CD4-positive, alpha-beta memory T cell (primary cell): ENCODE measurements around the gene FBN2. TPM values are rescaled to one million over a fixed set of nuclear protein-coding genes. Genes with fewer than 3 reads are reported as not detected.

Experiments used
- CTCF ChIA-PET: fragments of 350-600 bp; sonication (Branson Sonifier 250); formaldehyde crosslinking; loops from one replicate; lab custom pipeline; 2021; ENCODE audit warnings: inconsistent platforms; ENCODE audit not compliant: partially characterized antibody; lab: Charles Lee
- POLR2A ChIA-PET: fragments of 350-600 bp; sonication (Branson Sonifier 250); formaldehyde crosslinking; loops from one replicate; lab custom pipeline; 2021; ENCODE audit not compliant: partially characterized antibody; lab: Charles Lee
- DNase-seq, 5 donors: peaks; one replicate each; pipeline versions ENCODE4 v3.0.0 to v3.0.0-alpha.2; 2020 to 2022; ENCODE audit warnings: mixed read lengths in 1 of 5
- H3K27ac ChIP-seq: one replicate; pipeline ENCODE4 v1.7.0; 2013; ENCODE audit warnings: low read depth, low read length
- H3K27me3 ChIP-seq: 2 replicates; pipeline ENCODE4 v1.7.0; 2013; ENCODE audit warnings: mild to moderate bottlenecking, low read length, moderate library complexity; ENCODE audit not compliant: insufficient read depth
- H3K36me3 ChIP-seq: 2 replicates; pipeline ENCODE4 v1.7.0; 2013; ENCODE audit warnings: mild to moderate bottlenecking, low read length, moderate library complexity; ENCODE audit not compliant: insufficient read depth
- H3K4me1 ChIP-seq: 2 replicates; pipeline ENCODE4 v1.7.0; 2013; ENCODE audit warnings: mild to moderate bottlenecking, low read length, moderate library complexity; ENCODE audit not compliant: insufficient read depth
- H3K4me3 ChIP-seq, 2 donors: one replicate each; pipeline ENCODE4 v1.7.0; 2013; ENCODE audit warnings: low read length in 2 of 2, mild to moderate bottlenecking in 1 of 2
- H3K9me3 ChIP-seq, 2 donors: one replicate each; pipeline ENCODE4 v1.7.0; 2013; ENCODE audit warnings: low read length in 2 of 2, control low read depth in 1 of 2; ENCODE audit not compliant: control insufficient read depth in 1 of 2
- H3K27ac Mint-ChIP-seq, 7 donors: one replicate each; pipeline ENCODE4 v1.8.0; 2020 to 2021; ENCODE audit warnings: mixed read lengths in 7 of 7, mild to moderate bottlenecking in 6 of 7, inconsistent platforms in 3 of 7, moderate library complexity in 3 of 7
- H3K27me3 Mint-ChIP-seq, 2 donors: one replicate each; pipeline ENCODE4 v1.8.0; 2020 to 2021; ENCODE audit warnings: mixed read lengths in 2 of 2
- H3K36me3 Mint-ChIP-seq, 2 donors: one replicate each; pipeline ENCODE4 v1.8.0; 2020 to 2021; ENCODE audit warnings: mixed read lengths in 2 of 2, inconsistent platforms in 1 of 2, mild to moderate bottlenecking in 1 of 2
- H3K4me1 Mint-ChIP-seq, 4 donors: one replicate each; pipeline ENCODE4 v1.8.0; 2020 to 2021; ENCODE audit warnings: mixed read lengths in 4 of 4, mild to moderate bottlenecking in 1 of 4
- H3K4me3 Mint-ChIP-seq, 8 donors: one replicate each; pipeline ENCODE4 v1.8.0; 2020 to 2021; ENCODE audit warnings: mixed read lengths in 8 of 8, mild to moderate bottlenecking in 7 of 8, moderate library complexity in 6 of 8, inconsistent platforms in 3 of 8
- H3K9me3 Mint-ChIP-seq, 8 donors: one replicate each; pipeline ENCODE4 v1.8.0; 2020 to 2021; ENCODE audit warnings: mixed read lengths in 8 of 8, mild to moderate bottlenecking in 5 of 8, inconsistent platforms in 3 of 8, moderate library complexity in 1 of 8
- intact Hi-C: fragments of 100-400 bp; cut with micrococcal nuclease; formaldehyde crosslinking; loops from one replicate; pipeline ENCODE4 v1.15.1; 2023
- polyA plus RNA-seq, 2 donors: library from polyadenylated mRNA; unstranded; fragments of 300-500 nt; fragmentation: Illumina TruSeq; gene quantifications; one replicate each; pipeline ENCODE4 v1.2.3, GENCODE V29; 2021
- total RNA-seq, 2 experiments: library from RNA; stranded (reverse); gene quantifications; one replicate each; pipeline ENCODE4 v1.2.3, GENCODE V29; 2021

The FBN2 gene
- total and polyA plus RNA-seq, 4 experiments from 2014 or later: 0.15 to 0.30 TPM; not detected in 2

GRCh38 chr5:128572051-128572929, 34.2 kb upstream of the FBN2 start:
- Mint-ChIP-seq H3K4me1 (no peaks in the 10 kb centered on the region), H3K27me3 (no peaks in the 10 kb centered on the region), H3K9me3 (peaks cover 0 to 7% (median under 1%) of the 10 kb centered on the region in 8 donors), H3K27ac (no peak overlapping the region), H3K36me3 (no peaks in the 10 kb centered on the region), H3K4me3 (no peak overlapping the region)
- DNase-seq: no peak
- ChIA-PET CTCF (no interaction called here), POLR2A (no interaction called here)
- H3K36me3 ChIP-seq: no peaks in the 10 kb centered on the region
- H3K4me3 ChIP-seq: no peak overlapping the region
- H3K27ac ChIP-seq: no peak overlapping the region
- H3K4me1 ChIP-seq: no peaks in the 10 kb centered on the region
- no peaks in the 10 kb centered on the region for H3K9me3 ChIP-seq
- no peaks in the 10 kb centered on the region for H3K27me3 ChIP-seq
- intact Hi-C loops: no loop called here

- Mint-ChIP-seq H3K27ac (no peak overlapping the region), H3K36me3 (no peaks in the 10 kb centered on the region), H3K4me3 (no peak overlapping the region), H3K9me3 (peaks cover 0 to 5% (median 0%) of the 10 kb centered on the region in 8 donors), H3K4me1 (no peaks in the 10 kb centered on the region), H3K27me3 (no peaks in the 10 kb centered on the region)
- no peaks in the 10 kb centered on the region for H3K36me3 ChIP-seq
- POLR2A ChIA-PET: no interaction called here
- H3K27ac ChIP-seq: no peak overlapping the region
- no peaks in the 10 kb centered on the region for H3K27me3 ChIP-seq
- no peak for DNase-seq
- CTCF ChIA-PET: no interaction called here
- intact Hi-C loops: no loop called here
- H3K4me3 ChIP-seq: no peak overlapping the region
- no peaks in the 10 kb centered on the region for H3K4me1 ChIP-seq
- H3K9me3 ChIP-seq: peaks cover 0 to 4% of the 10 kb centered on the region in 2 donors
Measured at GRCh38 chr5:128566178-128566577, 28.1 kb upstream of the FBN2 start.

- Histone ChIP-seq H3K9me3 (no peaks in the 10 kb centered on the region), H3K36me3 (no peaks in the 10 kb centered on the region), H3K27me3 (no peaks in the 10 kb centered on the region), H3K4me3 (no peak overlapping the region), H3K27ac (no peak overlapping the region), H3K4me1 (no peaks in the 10 kb centered on the region)
- DNase-seq: no peak
- CTCF ChIA-PET: no interaction called here
- H3K27me3 Mint-ChIP-seq: no peaks in the 10 kb centered on the region
- H3K4me3 Mint-ChIP-seq: no peak overlapping the region
- no peak overlapping the region for H3K27ac Mint-ChIP-seq
- POLR2A ChIA-PET: no interaction called here
- intact Hi-C loops: no loop called here
- H3K9me3 Mint-ChIP-seq: peaks cover 0 to 7% (median under 1%) of the 10 kb centered on the region in 8 donors
- no peaks in the 10 kb centered on the region for H3K36me3 Mint-ChIP-seq
- no peaks in the 10 kb centered on the region for H3K4me1 Mint-ChIP-seq
Measured at GRCh38 chr5:128559300-128560297, 21.6 kb upstream of the FBN2 start.

DNA sequence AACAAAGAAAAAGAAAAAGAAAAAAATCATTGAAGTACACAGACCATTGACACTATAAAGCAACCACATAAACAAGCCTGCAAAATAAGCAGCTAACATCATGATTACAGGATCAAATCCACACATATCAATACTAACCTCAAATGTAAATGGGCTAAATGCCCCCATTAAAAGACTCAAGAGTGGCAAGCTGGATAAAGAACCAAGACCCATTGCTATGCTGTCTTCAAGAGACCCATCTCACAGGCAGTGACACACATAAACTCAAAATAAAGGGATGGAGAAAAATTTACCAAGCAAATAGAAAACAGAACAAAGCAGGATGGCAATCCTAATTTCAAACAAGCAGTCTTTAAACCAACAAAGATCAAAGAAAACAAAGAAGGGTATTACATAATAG, 15.7 kb upstream of the FBN2 start:
- peaks cover 0 to 5% of the 10 kb centered on the region in 2 donors for H3K9me3 ChIP-seq
- intact Hi-C loops: no loop called here

GRCh38 chr5:128551476-128551875, 13.4 kb upstream of the FBN2 start:
- CTCF ChIA-PET: no interaction called here
- Histone ChIP-seq H3K27ac (no peak overlapping the region), H3K36me3 (no peaks in the 10 kb centered on the region), H3K4me3 (no peak overlapping the region), H3K27me3 (no peaks in the 10 kb centered on the region), H3K4me1 (no peaks in the 10 kb centered on the region), H3K9me3 (peaks cover 0 to 5% of the 10 kb centered on the region in 2 donors)
- peaks cover 0 to 28% (median 19%) of the 10 kb centered on the region in 8 donors for H3K9me3 Mint-ChIP-seq
- no peak for DNase-seq
- H3K27me3 Mint-ChIP-seq: no peaks in the 10 kb centered on the region
- POLR2A ChIA-PET: no interaction called here
- H3K4me1 Mint-ChIP-seq: no peaks in the 10 kb centered on the region
- H3K27ac Mint-ChIP-seq: no peak overlapping the region
- peaks cover 0 to 1% of the 10 kb centered on the region in 2 donors for H3K36me3 Mint-ChIP-seq
- H3K4me3 Mint-ChIP-seq: no peak overlapping the region
- intact Hi-C loops: no loop called here

More for the DNA sequence above, 15.7 kb upstream of the FBN2 start:
- Mint-ChIP-seq H3K4me1 (no peaks in the 10 kb centered on the region), H3K4me3 (no peak overlapping the region), H3K27ac (no peak overlapping the region), H3K9me3 (peaks cover 0 to 28% (median 20%) of the 10 kb centered on the region in 8 donors), H3K27me3 (no peaks in the 10 kb centered on the region), H3K36me3 (peaks cover 0 to 1% of the 10 kb centered on the region in 2 donors)
- no peaks in the 10 kb centered on the region for H3K27me3 ChIP-seq
- CTCF ChIA-PET: no interaction called here
- H3K36me3 ChIP-seq: no peaks in the 10 kb centered on the region
- no peak for DNase-seq
- no peak overlapping the region for H3K4me3 ChIP-seq
- H3K4me1 ChIP-seq: no peaks in the 10 kb centered on the region
- POLR2A ChIA-PET: no interaction called here
- H3K27ac ChIP-seq: no peak overlapping the region

- no peak for DNase-seq
- Mint-ChIP-seq H3K27me3 (no peaks in the 10 kb centered on the region), H3K9me3 (peaks cover 0 to 30% (median 19%) of the 10 kb centered on the region in 8 donors), H3K27ac (no peak overlapping the region), H3K4me1 (no peaks in the 10 kb centered on the region), H3K36me3 (peaks cover 0 to 1% of the 10 kb centered on the region in 2 donors), H3K4me3 (no peak overlapping the region)
- H3K4me1 ChIP-seq: no peaks in the 10 kb centered on the region
- no peak overlapping the region for H3K27ac ChIP-seq
- no peaks in the 10 kb centered on the region for H3K27me3 ChIP-seq
- H3K9me3 ChIP-seq: peaks cover 0 to 5% of the 10 kb centered on the region in 2 donors
- H3K36me3 ChIP-seq: no peaks in the 10 kb centered on the region
- POLR2A ChIA-PET: no interaction called here
- H3K4me3 ChIP-seq: no peak overlapping the region
- CTCF ChIA-PET: no interaction called here
- intact Hi-C loops: no loop called here
Measured at GRCh38 chr5:128549496-128549895, 11.5 kb upstream of the FBN2 start.
